ENCODE results near the gene BMP7. TPM values are rescaled to one million over a fixed set of nuclear protein-coding genes. Genes with fewer than 3 reads are reported as not detected.

Gene BMP7
- total RNA-seq, 3 donors from 2014 or later (not counting 1 experiment from before 2014, with no cell fraction given): not detected

GRCh38 chr20:57274846-57275245, 8.4 kb upstream of the BMP7 start:
- peaks cover 31 to 63% of the 10 kb centered on the region in 2 donors for H3K27me3 Mint-ChIP-seq (ENCODE audit: low read depth in 2 of 2)
- Histone ChIP-seq H3K9me3 (ENCODE audit: control insufficient read depth, insufficient read depth, low read length) (no peaks in the 10 kb centered on the region), H3K4me3 (ENCODE audit: low read length) (no peak overlapping the region), H3K27ac (ENCODE audit: low read length) (no peak overlapping the region), H3K27me3 (ENCODE audit: control insufficient read depth, insufficient read depth, low read length) (no peaks in the 10 kb centered on the region), H3K4me1 (ENCODE audit: control insufficient read depth, insufficient read depth, low read length) (no peaks in the 10 kb centered on the region), H3K36me3 (ENCODE audit: control insufficient read depth, insufficient read depth, low read length) (no peaks in the 10 kb centered on the region)
- TF ChIP-seq CTCF (IDR thresholded peaks at IDR 0.05): no peak
- H3K4me1 Mint-ChIP-seq: no peaks in the 10 kb centered on the region
- WGBS (ENCODE audit: insufficient coverage): 79% methylated on average over 4 of the region's 4 CpGs
- DNase-seq: no peak
- no peaks in the 10 kb centered on the region for H3K36me3 Mint-ChIP-seq
- no peak overlapping the region for H3K27ac Mint-ChIP-seq
- intact Hi-C loops (cut with micrococcal nuclease): no loop called here
- no peaks in the 10 kb centered on the region for H3K9me3 Mint-ChIP-seq
- H3K4me3 Mint-ChIP-seq: no peak overlapping the region
- no peak for ATAC-seq

GRCh38 chr20:57274299-57274698, 7.9 kb upstream of the BMP7 start:
- ATAC-seq (no peak), DNase-seq (no peak)
- Mint-ChIP-seq H3K4me1 (no peaks in the 10 kb centered on the region), H3K36me3 (no peaks in the 10 kb centered on the region), H3K27me3 (ENCODE audit: low read depth in 2 of 2) (peaks cover 35 to 64% of the 10 kb centered on the region in 2 donors), H3K4me3 (no peak overlapping the region), H3K9me3 (no peaks in the 10 kb centered on the region), H3K27ac (no peak overlapping the region)
- no peak for TF ChIP-seq CTCF (IDR thresholded peaks at IDR 0.05)
- H3K36me3 ChIP-seq (ENCODE audit: control insufficient read depth, insufficient read depth, low read length): no peaks in the 10 kb centered on the region
- no peaks in the 10 kb centered on the region for H3K9me3 ChIP-seq (ENCODE audit: control insufficient read depth, insufficient read depth, low read length)
- no peaks in the 10 kb centered on the region for H3K4me1 ChIP-seq (ENCODE audit: control insufficient read depth, insufficient read depth, low read length)
- 85% methylated on average over 3 of the region's 3 CpGs for WGBS (ENCODE audit: insufficient coverage)
- H3K4me3 ChIP-seq (ENCODE audit: low read length): no peak overlapping the region
- no peaks in the 10 kb centered on the region for H3K27me3 ChIP-seq (ENCODE audit: control insufficient read depth, insufficient read depth, low read length)
- no peak overlapping the region for H3K27ac ChIP-seq (ENCODE audit: low read length)
- intact Hi-C loops (cut with micrococcal nuclease): no loop called here

- Mint-ChIP-seq H3K9me3 (no peaks in the 10 kb centered on the region), H3K4me3 (no peak overlapping the region), H3K27me3 (ENCODE audit: low read depth in 2 of 2) (peaks cover 45 to 77% of the 10 kb centered on the region in 2 donors), H3K36me3 (no peaks in the 10 kb centered on the region), H3K4me1 (no peaks in the 10 kb centered on the region), H3K27ac (no peak overlapping the region)
- H3K9me3 ChIP-seq (ENCODE audit: control insufficient read depth, insufficient read depth, low read length): no peaks in the 10 kb centered on the region
- no peak overlapping the region for H3K4me3 ChIP-seq (ENCODE audit: low read length)
- TF ChIP-seq CTCF (IDR thresholded peaks at IDR 0.05): no peak
- H3K36me3 ChIP-seq (ENCODE audit: control insufficient read depth, insufficient read depth, low read length): no peaks in the 10 kb centered on the region
- no peak for DNase-seq
- H3K27ac ChIP-seq (ENCODE audit: low read length): no peak overlapping the region
- no peaks in the 10 kb centered on the region for H3K27me3 ChIP-seq (ENCODE audit: control insufficient read depth, insufficient read depth, low read length)
- WGBS (ENCODE audit: insufficient coverage): 65% methylated on average over 4 of the region's 4 CpGs
- no peaks in the 10 kb centered on the region for H3K4me1 ChIP-seq (ENCODE audit: control insufficient read depth, insufficient read depth, low read length)
- no peak for ATAC-seq
- intact Hi-C loops (cut with micrococcal nuclease): no loop called here
Observed at GRCh38 chr20:57272883-57273535, 6.6 kb upstream of the BMP7 start.

Data from natural killer cell (primary cell).